Measurements from ENCODE around the gene DDO. TPM values are rescaled to one million over a fixed set of nuclear protein-coding genes. Genes with fewer than 3 reads are reported as not detected.

DDO gene
- polyA plus RNA-seq, 1 donor (not counting 4 experiments of a cell fraction or from before 2014, with no cell fraction given): not detected

GRCh38 chr6:110408901-110409300 lies 6.5 kb downstream of the DDO start:
- TF ChIP-seq CTCF (optimal IDR thresholded peaks at IDR 0.05 in 1 of 3, IDR thresholded peaks at IDR 0.05 in 1 of 3, conservative IDR thresholded peaks at IDR 0.05 in 1 of 3; ENCODE audit: extremely low read depth in 1 of 3, insufficient read depth in 2 of 3, low read length in 3 of 3) (no peak), EZH2 (IDR thresholded peaks at IDR 0.05; ENCODE audit: low read length) (no peak)
- Histone ChIP-seq H3K36me3 (ENCODE audit: control insufficient read depth in 2 of 2, extremely low read depth in 1 of 2, insufficient read depth in 2 of 2, low read length in 2 of 2) (no peaks in the 10 kb centered on the region), H3K79me2 (ENCODE audit: control insufficient read depth, insufficient read depth, low read length) (no peaks in the 10 kb centered on the region), H3K4me1 (ENCODE audit: control insufficient read depth, extremely low read depth, insufficient read depth, low read length) (no peaks in the 10 kb centered on the region), H3K9ac (ENCODE audit: control insufficient read depth, extremely low read depth, insufficient read depth, low read length) (no peak overlapping the region), H2AFZ (ENCODE audit: control insufficient read depth, low read length) (no peak overlapping the region), H3K9me1 (ENCODE audit: control insufficient read depth, extremely low read depth, insufficient read depth, low read length) (no peaks in the 10 kb centered on the region), H3K27me3 (ENCODE audit: control insufficient read depth, extremely low read depth, insufficient read depth, low read length) (peaks cover 3% of the 10 kb centered on the region), H3K27ac (ENCODE audit: control insufficient read depth, insufficient read depth, low read length) (no peak overlapping the region), H3K9me3 (ENCODE audit: control insufficient read depth, low read depth, low read length) (no peaks in the 10 kb centered on the region), H4K20me1 (ENCODE audit: control insufficient read depth, extremely low read depth, insufficient read depth, low read length) (no peaks in the 10 kb centered on the region), H3K4me3 (ENCODE audit: control insufficient read depth in 2 of 3, extremely low read depth in 1 of 3, insufficient read depth in 2 of 3, low read depth in 1 of 3, low read length in 3 of 3) (no peak overlapping the region), H3K4me2 (ENCODE audit: control insufficient read depth, extremely low read depth, insufficient read depth, low read depth, low read length) (no peak overlapping the region)
- DNase-seq (ENCODE audit: low read depth, low spot score) (no peak), FAIRE-seq (no peak)
- dilution Hi-C loops (cut with MboI; ENCODE audit: extremely low pct_ligation_motif_present, low sequenced_read_pairs): no loop called here

- no peak overlapping the region for H2AFZ ChIP-seq (ENCODE audit: control insufficient read depth, low read length)
- H3K4me3 ChIP-seq (ENCODE audit: control insufficient read depth in 2 of 3, extremely low read depth in 1 of 3, insufficient read depth in 2 of 3, low read depth in 1 of 3, low read length in 3 of 3): no peak overlapping the region
- no peak overlapping the region for H3K9ac ChIP-seq (ENCODE audit: control insufficient read depth, extremely low read depth, insufficient read depth, low read length)
- no peak overlapping the region for H3K4me2 ChIP-seq (ENCODE audit: control insufficient read depth, extremely low read depth, insufficient read depth, low read depth, low read length)
- no peaks in the 10 kb centered on the region for H3K4me1 ChIP-seq (ENCODE audit: control insufficient read depth, extremely low read depth, insufficient read depth, low read length)
- no peaks in the 10 kb centered on the region for H3K9me3 ChIP-seq (ENCODE audit: control insufficient read depth, low read depth, low read length)
- FAIRE-seq: no peak
- no peak for DNase-seq (ENCODE audit: low read depth, low spot score)
- dilution Hi-C loops (cut with MboI; ENCODE audit: extremely low pct_ligation_motif_present, low sequenced_read_pairs): no loop called here
- H3K36me3 ChIP-seq (ENCODE audit: control insufficient read depth in 2 of 2, extremely low read depth in 1 of 2, insufficient read depth in 2 of 2, low read length in 2 of 2): no peaks in the 10 kb centered on the region
- no peaks in the 10 kb centered on the region for H3K79me2 ChIP-seq (ENCODE audit: control insufficient read depth, insufficient read depth, low read length)
- H3K27me3 ChIP-seq (ENCODE audit: control insufficient read depth, extremely low read depth, insufficient read depth, low read length): no peaks in the 10 kb centered on the region
- no peak overlapping the region for H3K27ac ChIP-seq (ENCODE audit: control insufficient read depth, insufficient read depth, low read length)
- no peaks in the 10 kb centered on the region for H3K9me1 ChIP-seq (ENCODE audit: control insufficient read depth, extremely low read depth, insufficient read depth, low read length)
- no peaks in the 10 kb centered on the region for H4K20me1 ChIP-seq (ENCODE audit: control insufficient read depth, extremely low read depth, insufficient read depth, low read length)
- TF ChIP-seq EZH2 (IDR thresholded peaks at IDR 0.05; ENCODE audit: low read length) (no peak), CTCF (optimal IDR thresholded peaks at IDR 0.05 in 1 of 3, IDR thresholded peaks at IDR 0.05 in 1 of 3, conservative IDR thresholded peaks at IDR 0.05 in 1 of 3; ENCODE audit: extremely low read depth in 1 of 3, insufficient read depth in 2 of 3, low read length in 3 of 3) (no peak)
These were observed 10.8 kb downstream of the DDO start for GRCh38 chr6:110404607-110405006.
